HFF-Myc (cell line): ENCODE results near the gene PUS1.

Experiments used
- DNase-seq: peaks from one replicate; pipeline ENCODE4 v3.0.0-alpha.2; 2011; ENCODE audit warnings: low read depth; ENCODE audit errors: extremely low read depth
- H3K4me3 ChIP-seq: replicated peaks from 2 replicates; pipeline ENCODE4 v1.5.1; 2011; ENCODE audit warnings: low read depth, mild to moderate bottlenecking, control low read depth, low read length
- TF ChIP-seq, protein P1 (sequence below): IDR thresholded peaks from 2 replicates; pipeline ENCODE4 v1.5.1; 2012; ENCODE audit warnings: mild to moderate bottlenecking, low read depth, low read length, control low read depth; ENCODE audit errors: missing control alignments

PUS1 gene

DNA sequence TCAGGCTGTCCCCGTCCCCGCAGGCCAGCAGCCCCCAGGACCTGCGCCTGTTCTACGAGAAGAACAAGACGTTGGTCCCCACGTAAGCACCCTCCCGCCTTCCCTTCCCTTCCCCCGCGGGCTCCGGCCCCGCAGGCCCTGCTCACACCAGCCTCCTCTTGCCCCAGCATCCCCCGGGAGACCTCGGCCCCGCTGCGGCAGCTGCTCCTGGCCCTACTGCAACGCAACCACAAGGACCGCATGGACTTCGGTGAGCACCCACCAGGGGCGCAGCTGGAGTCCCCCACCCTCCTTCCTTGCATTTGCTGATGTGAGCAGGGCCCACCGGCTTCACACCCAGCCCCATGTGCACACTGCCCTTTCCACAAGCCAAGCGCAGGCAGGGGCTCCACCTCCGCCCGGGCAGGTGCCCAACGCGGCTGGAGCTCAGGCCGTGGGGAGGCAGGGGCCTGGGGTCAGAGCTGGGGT is 19.3 kb upstream of the PUS1 start:
- no peak overlapping the region for H3K4me3 ChIP-seq
- DNase-seq = no peak
- TF ChIP-seq, protein P1, sequence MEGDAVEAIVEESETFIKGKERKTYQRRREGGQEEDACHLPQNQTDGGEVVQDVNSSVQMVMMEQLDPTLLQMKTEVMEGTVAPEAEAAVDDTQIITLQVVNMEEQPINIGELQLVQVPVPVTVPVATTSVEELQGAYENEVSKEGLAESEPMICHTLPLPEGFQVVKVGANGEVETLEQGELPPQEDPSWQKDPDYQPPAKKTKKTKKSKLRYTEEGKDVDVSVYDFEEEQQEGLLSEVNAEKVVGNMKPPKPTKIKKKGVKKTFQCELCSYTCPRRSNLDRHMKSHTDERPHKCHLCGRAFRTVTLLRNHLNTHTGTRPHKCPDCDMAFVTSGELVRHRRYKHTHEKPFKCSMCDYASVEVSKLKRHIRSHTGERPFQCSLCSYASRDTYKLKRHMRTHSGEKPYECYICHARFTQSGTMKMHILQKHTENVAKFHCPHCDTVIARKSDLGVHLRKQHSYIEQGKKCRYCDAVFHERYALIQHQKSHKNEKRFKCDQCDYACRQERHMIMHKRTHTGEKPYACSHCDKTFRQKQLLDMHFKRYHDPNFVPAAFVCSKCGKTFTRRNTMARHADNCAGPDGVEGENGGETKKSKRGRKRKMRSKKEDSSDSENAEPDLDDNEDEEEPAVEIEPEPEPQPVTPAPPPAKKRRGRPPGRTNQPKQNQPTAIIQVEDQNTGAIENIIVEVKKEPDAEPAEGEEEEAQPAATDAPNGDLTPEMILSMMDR = no peak

DNA sequence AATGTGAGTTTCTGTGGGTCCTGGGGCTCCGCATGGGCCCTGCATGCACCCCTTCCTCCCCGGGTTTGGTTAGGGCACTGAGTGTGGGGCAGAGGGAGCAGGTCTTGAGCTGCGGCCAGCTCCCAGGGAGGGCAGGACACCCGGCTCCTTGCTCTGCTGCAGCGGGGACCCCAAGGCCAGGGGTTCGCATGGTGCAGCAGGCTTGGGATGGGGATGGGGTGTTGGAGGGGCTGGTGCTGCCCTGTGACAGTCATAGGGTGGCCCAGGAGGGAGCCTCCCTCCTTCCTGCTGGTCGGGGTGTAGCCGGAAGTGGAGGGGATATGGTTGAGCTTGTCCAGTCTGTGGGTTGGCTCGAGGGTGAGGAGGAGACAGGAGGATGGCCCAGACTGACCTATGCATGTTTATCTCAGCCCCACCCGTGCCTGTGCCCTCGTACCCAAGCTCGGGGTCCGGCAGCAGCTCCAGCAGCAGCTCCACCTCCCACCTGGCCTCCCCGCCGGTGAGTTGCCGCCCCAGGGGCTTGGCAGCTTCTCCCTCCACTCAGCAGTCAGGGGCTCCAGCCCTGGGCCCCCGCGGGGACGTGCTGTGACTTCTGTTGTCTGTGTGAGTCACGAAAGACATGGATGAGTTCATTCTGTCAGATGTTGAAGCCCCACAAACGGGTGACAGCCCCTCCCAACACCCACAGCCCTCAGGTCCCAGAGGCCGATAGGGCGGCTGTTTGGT is 18.6 kb upstream of the PUS1 start:
- TF ChIP-seq, protein P1 = no peak
- no peak for DNase-seq
- no peak overlapping the region for H3K4me3 ChIP-seq

DNA sequence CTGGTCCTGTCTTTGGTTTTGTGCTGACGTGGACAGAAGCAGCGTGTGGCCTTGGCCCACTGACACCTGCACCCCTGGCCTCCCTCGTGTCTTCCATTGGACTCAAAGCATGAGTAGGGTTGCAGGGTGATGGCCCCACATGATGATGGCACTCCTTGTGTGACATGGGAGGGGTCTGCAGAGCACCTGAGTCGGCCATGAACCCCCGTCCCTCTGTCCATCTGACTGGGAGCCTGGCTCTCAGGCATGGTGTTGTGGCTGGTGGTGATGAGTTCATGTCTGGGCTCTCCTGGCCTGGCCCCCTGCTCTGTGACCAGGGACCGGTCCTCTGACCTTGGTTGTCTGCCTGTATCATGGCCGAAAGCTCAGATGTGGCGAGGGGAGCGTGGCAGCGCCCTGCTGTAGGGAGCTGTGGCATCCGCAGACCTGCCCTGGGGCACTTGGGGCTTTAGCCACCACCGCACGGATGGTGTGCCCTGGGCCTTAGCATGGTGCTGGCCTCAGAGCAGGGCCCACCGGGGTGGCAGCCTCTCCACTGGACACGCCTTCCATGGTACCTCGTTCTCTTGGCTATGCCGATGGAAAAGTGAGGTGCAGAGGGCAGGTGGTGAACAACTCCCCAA is 17.9 kb upstream of the PUS1 start:
- H3K4me3 ChIP-seq = no peak overlapping the region
- no peak for DNase-seq
- TF ChIP-seq, protein P1 = no peak

DNA sequence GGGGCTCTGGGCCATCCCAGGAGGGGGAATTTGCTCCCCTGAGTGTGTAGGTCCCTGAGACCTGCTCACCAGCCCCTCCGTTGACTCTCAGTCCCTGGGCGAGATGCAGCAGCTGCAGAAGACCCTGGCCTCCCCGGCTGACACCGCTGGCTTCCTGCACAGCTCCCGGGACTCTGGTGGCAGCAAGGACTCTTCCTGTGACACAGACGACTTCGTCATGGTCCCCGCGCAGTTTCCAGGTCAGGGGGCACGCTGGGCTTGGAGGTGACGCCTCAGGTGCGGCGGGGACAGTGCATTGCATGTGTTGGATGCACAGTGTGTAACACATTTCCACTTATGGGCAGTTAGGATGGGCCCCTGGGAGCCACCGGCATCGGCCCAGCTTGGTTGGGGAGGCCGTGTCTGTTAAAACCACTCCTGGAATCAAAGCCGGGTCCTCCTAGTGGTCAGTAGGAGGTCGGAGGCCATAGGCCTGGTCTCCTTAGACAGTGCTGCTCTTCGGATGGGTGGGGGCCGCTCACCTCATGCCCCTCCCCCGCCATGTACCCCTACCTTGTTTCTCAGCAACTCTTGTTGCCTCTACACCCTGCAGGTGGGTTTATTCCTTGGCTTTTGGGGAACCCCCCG is 17.1 kb upstream of the PUS1 start:
- no peak for DNase-seq
- TF ChIP-seq, protein P1 = no peak
- no peak overlapping the region for H3K4me3 ChIP-seq

DNA sequence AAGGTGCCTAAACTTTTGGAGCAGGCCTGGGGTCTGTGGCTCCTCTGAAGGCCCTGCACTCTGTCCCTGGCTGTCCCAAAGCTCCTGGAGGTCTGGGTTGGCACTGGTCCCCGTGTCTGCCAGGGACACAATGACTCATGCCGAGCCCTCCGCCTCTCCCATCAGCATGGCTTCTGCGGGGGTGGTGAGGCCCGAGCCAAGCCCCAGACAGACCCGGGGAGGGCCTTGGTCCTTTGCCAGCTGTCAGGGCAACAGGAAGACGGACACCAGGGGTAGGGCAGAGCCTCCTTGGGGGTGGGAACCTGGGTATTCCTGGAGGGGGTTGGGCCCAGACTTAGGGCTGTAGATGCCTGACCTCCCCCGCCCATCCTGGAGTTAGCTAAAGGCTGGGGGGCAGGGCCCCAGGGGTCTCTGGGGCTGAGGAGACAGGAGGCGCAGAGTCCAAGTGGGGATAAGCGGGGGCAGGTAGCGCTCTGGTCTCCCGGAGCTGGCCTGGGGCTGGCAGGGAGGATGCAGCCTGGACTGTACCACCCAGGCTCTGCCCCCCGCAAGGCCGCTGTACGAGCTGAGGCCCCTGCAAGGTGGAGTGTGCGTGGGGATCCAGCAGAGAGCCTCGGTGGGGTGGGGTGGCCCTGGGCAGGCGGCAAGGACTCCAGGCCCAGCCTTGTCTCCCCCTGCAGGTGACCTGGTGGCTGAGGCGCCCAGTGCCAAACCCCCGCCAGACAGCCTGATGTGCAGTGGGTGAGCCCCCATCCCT is 16.4 kb upstream of the PUS1 start:
- H3K4me3 ChIP-seq = no peak overlapping the region
- TF ChIP-seq, protein P1 = no peak
- DNase-seq = peak; percentile 72

DNA sequence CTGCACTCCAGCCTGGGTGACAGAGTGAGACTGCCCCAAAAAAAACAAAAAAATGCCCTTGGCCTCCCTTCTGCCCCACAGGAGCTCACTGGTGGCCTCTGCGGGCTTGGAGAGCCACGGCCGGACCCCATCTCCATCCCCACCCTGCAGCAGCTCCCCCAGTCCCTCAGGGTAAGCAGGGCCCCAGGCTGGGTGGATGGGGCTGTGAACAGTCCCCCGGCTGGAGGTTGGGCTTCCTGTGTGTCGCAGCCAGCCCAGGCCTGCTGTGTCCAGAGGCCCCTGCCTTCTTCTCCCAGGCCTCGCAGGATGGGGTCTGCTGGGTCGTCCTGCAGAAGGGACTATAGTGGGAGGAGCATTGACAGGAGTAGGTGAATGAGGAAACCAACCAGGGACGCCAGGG is 15.4 kb upstream of the PUS1 start:
- no peak for DNase-seq
- TF ChIP-seq, protein P1 = no peak
- no peak overlapping the region for H3K4me3 ChIP-seq
